Measurements from ENCODE around the gene OPRM1.

OPRM1 gene

GRCh38 chr6:154280521-154280920 is 241.5 kb downstream of the OPRM1 start:
- no peak for DNase-seq (ENCODE audit: low read depth)

GRCh38 chr6:154284313-154284853 is 245.3 kb downstream of the OPRM1 start:
- DNase-seq (ENCODE audit: low read depth) = no peak

- DNase-seq (ENCODE audit: low read depth) = no peak
Measured at GRCh38 chr6:154285826-154286225, 246.8 kb downstream of the OPRM1 start.

GRCh38 chr6:154289818-154290508 is 250.9 kb downstream of the OPRM1 start:
- DNase-seq (ENCODE audit: low read depth) = no peak

- no peak for DNase-seq (ENCODE audit: low read depth)
Measured at GRCh38 chr6:154292066-154292465, 253.0 kb downstream of the OPRM1 start.

- DNase-seq (ENCODE audit: low read depth) = no peak
Measured at GRCh38 chr6:154292855-154293519, 253.9 kb downstream of the OPRM1 start.

- no peak for DNase-seq (ENCODE audit: low read depth)
Measured at GRCh38 chr6:154295733-154296132, 256.7 kb downstream of the OPRM1 start.

Data from stimulated activated CD8-positive, alpha-beta memory T cell treated with anti-CD3 and anti-CD28 coated beads, Interleukin-15, amount 100 ng/mL, for 1 hour (primary cell).